Kidney epithelial cell (primary cell): ENCODE results near the gene DPEP1. TPM values are rescaled to one million over a fixed set of nuclear protein-coding genes. Genes with fewer than 3 reads are reported as not detected.
"Not testable (repeated sequence)": the region's sequence is repeated elsewhere in the genome, so short reads cannot be mapped to it uniquely, and the experiment has no call there.

ENCODE experiments used
- DNase-seq: peaks from one replicate; pipeline ENCODE4 v3.0.0-alpha.2; 2010; ENCODE audit warnings: low read depth
- H3K27me3 ChIP-seq: 2 replicates; pipeline ENCODE4 v1.6.0; 2011; ENCODE audit warnings: low read length; ENCODE audit not compliant: control insufficient read depth, insufficient read depth
- H3K36me3 ChIP-seq: 2 replicates; pipeline ENCODE4 v1.5.1; 2011; ENCODE audit warnings: low read length; ENCODE audit not compliant: control insufficient read depth, insufficient read depth
- H3K4me3 ChIP-seq: 2 replicates; pipeline ENCODE4 v1.5.1; 2011; ENCODE audit warnings: low read depth, mild to moderate bottlenecking, control low read depth, low read length
- total RNA-seq: library from RNA; depleted of rRNA; stranded (reverse); fragments of >200 nt; gene quantifications from 2 replicates; pipeline ENCODE4 v1.2.3, GENCODE V29; 2015
- TF ChIP-seq, protein P1 (sequence below): IDR thresholded peaks from 2 replicates; pipeline ENCODE4 v1.5.1; 2011; ENCODE audit warnings: mild to moderate bottlenecking, moderate library complexity, low read length, control low read depth, inconsistent platforms; ENCODE audit not compliant: insufficient read depth, poor library complexity, severe bottlenecking

The DPEP1 gene
- total RNA-seq, 1 donor from 2014 or later, result 1.2 TPM

DNA sequence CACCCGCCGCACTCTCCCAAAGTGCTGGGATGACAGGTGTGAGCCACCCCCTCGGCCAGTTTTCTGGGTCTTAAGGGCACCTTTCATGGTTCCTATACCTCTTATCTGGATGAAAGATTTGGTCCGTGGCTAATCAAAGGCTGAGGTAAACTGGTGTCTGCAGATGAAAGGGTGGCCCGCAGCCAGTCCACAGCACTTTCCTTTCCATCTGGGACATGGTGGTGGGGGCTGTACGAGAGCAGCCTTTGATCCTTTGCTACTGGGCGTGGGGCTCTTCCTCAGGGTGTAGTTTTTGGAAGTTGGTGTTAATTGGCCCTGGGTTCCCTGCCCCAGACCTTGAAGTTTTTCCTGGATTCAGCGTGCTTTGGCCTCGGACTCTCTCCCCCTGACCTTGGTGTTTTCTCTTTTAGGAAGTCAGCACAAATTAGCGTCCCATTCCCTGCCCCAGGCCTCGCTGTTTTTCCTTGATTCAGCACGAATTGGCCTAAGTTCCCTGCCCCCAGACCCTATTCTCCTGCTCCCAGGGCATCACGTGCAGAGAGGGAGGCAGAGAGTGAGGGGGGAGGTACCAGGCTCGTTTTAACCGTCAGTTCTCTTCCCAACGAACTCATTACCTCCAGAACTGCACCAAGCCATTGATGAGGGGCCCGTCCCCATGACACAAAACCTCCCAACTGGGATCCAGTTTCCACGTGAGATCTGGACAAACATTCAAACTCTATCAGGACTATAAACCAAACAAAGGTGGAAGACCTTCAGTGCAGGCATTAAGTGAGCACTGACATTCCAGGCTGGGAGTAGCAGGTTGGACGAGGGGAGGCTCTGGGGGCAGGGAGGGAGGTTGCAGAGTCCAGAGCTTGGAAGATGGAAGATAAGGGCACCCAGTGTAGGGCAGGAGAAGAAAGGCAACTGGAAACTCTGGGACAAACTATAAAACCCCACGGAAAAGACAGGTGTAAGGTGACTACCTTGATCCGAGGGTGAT lies 11.6 kb downstream of the DPEP1 start:
- TF ChIP-seq, protein P1, sequence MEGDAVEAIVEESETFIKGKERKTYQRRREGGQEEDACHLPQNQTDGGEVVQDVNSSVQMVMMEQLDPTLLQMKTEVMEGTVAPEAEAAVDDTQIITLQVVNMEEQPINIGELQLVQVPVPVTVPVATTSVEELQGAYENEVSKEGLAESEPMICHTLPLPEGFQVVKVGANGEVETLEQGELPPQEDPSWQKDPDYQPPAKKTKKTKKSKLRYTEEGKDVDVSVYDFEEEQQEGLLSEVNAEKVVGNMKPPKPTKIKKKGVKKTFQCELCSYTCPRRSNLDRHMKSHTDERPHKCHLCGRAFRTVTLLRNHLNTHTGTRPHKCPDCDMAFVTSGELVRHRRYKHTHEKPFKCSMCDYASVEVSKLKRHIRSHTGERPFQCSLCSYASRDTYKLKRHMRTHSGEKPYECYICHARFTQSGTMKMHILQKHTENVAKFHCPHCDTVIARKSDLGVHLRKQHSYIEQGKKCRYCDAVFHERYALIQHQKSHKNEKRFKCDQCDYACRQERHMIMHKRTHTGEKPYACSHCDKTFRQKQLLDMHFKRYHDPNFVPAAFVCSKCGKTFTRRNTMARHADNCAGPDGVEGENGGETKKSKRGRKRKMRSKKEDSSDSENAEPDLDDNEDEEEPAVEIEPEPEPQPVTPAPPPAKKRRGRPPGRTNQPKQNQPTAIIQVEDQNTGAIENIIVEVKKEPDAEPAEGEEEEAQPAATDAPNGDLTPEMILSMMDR, result no peak
- no peak for DNase-seq
- Histone ChIP-seq H3K27me3 (peaks cover 35% of the 10 kb centered on the region), H3K36me3 (no peaks in the 10 kb centered on the region), H3K4me3 (no peak overlapping the region)

DNA sequence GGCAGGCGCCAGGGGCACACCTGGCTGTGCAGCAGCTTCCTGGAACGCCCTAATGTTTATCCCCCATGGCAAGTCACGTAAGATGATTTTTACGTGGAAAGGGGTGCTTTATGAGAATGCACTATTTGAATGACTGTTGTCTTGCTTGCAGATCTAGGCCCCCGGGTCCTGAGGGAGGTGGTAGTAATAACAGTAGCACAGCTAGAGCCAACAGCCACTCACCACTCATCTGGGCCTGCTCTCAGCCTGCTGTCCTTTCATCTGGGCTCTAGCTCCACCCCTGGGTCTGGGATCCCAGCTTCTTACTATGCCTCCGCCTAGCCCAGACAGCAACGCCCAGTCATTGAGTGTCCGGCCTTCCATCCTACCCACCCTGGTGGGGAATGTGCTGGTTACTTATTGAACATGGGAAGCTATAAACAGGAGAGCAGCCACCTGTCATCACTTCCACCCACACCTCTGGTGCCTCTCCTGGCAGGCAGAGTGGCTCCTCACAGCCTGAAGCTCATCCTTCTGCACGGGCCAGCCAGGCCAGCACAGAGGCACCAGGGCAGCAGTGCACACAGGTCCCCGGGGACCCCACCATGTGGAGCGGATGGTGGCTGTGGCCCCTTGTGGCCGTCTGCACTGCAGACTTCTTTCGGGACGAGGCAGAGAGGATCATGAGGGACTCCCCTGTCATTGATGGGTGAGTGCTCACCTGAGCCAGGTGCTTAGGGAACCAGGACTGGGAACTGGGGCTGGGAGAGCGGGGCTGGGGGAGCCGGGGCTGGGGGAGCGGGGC lies 16.6 kb downstream of the DPEP1 start:
- TF ChIP-seq, protein P1, result no peak
- DNase-seq, result no peak
- no peak overlapping the region for H3K4me3 ChIP-seq
- no peaks in the 10 kb centered on the region for H3K36me3 ChIP-seq
- H3K27me3 ChIP-seq, result peaks cover 23% of the 10 kb centered on the region

DNA sequence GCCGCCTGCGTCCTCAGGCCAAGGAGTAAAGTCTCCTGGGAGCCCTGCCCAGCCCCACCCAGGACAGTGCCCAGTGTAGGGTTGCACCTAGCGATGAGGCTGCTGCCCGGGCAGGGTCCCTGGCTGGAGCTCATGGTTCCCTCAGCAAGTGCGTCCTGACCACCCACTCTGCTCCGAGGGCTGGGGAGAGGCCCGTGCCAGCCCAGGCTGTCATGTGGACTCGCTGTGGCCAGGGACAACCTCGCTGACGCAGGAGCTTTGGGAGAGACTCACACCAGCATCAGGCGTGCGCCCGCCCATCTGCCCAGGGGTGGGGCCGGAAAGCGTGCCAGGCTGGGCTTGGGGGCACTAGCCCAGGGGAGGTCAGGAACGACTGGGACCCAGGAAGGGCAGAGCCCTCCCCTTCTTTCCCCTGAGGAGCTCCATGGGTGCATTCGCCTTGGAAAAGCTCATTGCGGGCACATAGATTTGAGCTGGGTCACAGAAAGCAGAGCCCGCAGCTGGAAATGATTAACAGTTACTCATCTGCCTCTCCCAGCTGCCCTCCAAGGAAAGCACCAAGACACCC lies 19.7 kb downstream of the DPEP1 start:
- no peak for DNase-seq

DNA sequence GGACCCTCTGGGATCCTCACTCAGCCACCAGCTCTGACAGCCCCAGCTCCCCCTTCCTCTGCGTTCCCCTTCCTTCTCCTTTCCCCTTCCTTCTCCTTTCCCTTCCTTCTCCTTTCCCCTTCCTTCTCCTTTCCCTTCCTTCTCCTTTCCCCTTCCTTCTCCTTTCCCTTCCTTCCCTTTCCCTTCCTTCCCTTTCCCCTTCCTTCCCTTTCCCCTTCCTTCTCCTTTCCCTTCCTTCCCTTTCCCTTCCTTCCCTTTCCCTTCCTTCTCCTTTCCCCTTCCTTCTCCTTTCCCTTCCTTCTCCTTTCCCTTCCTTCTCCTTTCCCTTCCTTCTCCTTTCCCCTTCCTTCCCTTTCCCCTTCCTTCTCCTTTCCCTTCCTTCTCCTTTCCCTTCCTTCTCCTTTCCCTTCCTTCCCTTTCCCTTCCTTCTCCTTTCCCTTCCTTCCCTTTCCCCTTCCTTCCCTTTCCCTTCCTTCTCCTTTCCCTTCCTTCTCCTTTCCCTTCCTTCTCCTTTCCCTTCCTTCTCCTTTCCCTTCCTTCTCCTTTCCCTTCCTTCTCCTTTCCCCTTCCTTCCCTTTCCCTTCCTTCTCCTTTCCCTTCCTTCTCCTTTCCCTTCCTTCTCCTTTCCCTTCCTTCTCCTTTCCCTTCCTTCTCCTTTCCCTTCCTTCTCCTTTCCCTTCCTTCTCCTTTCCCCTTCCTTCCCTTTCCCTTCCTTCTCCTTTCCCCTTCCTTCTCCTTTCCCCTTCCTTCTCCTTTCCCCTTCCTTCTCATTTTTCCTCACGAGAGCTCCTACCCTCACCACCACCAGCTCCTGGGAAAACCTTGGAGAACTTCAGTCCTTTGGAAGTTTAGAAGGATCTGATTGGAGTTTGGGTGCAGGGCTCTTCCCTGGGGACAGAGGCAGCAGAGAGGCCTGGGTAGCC lies 21.3 kb downstream of the DPEP1 start:
- not testable (repeated sequence) for H3K36me3 ChIP-seq, H3K4me3 ChIP-seq, DNase-seq
- peaks cover 21% of the 10 kb centered on the region for H3K27me3 ChIP-seq

More for the DNA sequence above, 19.7 kb downstream of the DPEP1 start:
- Histone ChIP-seq H3K27me3 (peaks cover 21% of the 10 kb centered on the region), H3K4me3 (no peak overlapping the region), H3K36me3 (no peaks in the 10 kb centered on the region)
- TF ChIP-seq, protein P1, result no peak

GRCh38 chr16:89636663-89637062 lies 23.2 kb downstream of the DPEP1 start:
- peaks cover 17% of the 10 kb centered on the region for H3K27me3 ChIP-seq
- H3K4me3 ChIP-seq, result no peak overlapping the region
- H3K36me3 ChIP-seq, result no peaks in the 10 kb centered on the region
- TF ChIP-seq, protein P1, result no peak
- no peak for DNase-seq
